GOT3 (cell line): ENCODE results near the gene NSMF.
"Not testable (repeated sequence)": the region's sequence is repeated elsewhere in the genome, so short reads cannot be mapped to it uniquely, and the experiment has no call there.

Experiments used
- DNase-seq: peaks from one replicate; lab custom pipeline; 2025; ENCODE audit warnings: mixed read lengths; lab: John Stamatoyannopoulos, UW

NSMF gene

DNA sequence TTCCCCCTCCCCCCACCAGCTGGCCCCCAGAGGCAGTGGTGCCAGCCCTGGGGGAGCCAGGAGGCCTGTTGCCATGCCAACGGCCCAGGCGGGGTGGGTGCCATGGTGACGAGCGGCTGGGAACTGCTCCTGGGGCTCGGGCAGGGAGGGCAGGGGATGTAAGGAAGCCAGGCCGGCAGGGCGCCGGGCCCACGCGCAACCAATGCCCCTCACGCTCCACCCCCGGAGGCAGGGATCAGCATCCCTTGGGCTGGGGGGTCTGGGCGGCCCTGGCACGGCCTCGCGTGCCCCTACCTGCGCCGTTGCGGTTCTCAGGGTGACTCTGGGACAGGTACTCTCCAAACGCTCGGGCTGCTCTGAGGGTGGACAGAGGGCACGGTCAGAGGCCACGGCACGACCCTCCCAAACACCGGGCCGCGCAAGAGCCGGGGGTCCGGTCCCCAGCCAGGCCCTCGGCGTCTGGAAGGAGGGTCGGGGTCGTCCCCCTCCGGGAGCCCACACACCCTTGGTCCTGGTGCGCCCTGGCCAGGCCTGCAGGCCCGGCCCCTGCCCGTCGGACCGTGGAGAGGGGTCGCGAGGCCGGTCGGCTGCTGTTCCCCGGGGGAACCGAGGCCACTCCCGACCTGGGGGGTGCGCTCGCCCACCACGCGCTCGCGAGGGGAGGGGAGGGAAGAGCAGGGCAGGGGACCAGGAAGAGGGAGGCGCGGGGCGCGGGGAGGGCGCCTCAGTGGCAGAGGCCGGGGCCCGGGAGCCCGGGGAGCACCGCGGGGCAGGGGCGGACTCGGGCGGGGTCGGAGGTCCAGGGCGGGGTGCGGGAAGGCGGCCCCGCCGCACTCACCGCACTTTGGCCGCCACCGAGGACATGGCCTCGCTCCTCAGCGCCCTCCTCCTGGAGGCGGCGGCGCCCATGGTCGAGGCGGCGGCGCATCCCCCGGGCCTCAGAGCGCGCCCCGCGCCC lies 661 bp downstream of the NSMF start:
- DNase-seq, result no peak

DNA sequence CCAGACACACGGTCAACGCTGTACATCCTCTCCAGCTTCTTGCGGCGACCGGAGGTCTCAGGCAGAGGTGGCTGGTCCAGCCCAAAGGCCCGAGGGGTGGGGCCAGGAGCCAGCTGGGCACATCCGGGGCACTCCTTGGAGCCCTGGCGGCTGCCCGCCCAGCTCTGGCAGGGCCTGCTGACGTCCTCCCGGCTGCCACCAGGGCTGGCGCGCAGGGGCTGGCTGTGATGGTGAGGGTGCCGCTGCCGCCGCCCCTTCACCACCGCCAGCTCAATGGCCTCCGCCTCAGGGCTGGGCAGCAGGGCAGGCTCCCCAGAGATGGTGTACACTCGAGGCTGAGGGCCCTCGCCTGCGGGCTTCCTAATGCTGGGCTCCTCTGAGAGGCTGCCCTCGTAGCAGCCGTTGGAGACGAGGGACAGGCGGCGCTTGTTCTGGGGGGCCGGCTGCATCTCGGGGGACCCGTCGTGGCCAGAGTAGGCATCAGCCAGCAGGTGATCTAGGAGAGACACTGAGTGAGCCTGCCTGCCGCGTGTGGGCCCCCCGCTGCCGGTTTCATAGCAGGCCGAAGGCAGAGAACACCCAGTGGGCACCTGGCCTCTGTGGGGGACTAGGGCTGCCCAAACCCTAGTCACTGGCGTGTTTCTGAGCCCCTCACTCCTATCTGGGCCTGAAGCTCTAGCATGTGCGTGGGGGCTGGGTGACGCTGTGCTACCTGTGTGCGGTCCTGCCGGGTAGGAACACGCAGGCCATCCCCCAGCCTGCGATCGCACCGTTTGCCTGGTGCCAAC lies 1.5 kb downstream of the NSMF start:
- DNase-seq, result no peak

DNA sequence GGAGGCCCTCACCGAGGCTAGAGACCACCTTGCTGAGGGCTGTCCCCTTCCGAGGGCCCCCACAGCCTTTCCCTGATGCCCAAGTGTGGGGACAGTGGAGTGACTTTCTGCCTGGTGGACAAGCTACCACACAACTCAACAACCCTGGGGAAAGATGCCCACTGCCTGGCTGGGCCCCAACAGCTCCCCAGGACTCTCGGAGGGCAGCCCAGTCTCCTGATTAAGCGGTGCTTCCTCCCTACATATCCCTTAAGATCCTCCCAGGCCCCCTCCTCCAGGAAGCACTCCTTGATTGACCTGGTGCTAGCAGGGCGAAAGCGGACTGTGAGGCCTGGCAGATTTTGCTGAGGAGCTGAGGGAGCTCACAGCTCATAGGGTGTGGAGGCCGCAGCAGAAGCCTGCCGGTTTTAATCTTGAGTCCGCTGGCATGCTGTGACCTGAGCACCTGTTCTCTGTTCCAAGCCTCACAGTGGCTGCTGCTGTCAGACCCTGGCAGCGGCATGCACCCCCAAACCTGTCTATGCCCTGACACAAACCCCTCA lies 2.2 kb downstream of the NSMF start:
- no peak for DNase-seq

DNA sequence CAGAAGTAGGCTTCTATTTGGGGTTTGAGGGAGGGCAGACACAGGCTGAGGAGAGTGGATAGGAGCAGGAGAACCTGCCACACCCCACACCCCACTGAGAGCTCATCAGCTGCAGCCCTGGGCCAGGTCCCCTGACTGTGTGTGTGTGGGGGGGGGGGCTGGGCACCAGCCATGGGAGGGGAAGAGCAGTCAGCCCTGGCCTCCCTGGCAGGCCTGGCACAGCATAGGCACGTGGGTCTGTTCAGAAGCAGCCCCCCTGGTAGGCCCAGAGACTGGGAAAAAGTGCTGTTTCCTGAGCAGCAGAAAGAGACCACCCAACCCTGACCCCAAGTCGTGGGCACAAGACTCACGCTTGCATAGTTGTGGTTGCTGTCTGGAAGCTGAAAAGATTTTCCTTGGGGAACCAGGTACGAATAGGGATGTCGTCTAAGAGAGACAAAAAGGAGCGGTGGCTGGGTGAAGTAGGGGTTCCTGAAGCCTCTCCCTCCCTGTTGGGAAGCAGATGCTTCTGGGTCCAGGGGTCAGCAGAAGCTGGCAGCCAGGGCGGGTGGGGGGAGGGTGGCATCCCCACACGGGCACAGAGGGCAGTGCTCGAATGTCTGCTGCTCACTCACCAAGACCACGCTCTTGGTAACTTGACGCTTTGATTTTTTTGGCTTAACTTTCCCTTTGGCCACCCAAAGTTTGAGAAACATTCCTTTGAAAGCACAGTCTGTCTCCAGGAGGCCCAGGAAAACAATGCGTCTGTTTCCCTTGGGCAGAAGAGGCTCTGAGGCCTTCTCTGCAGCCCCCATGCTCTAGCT lies 2.9 kb downstream of the NSMF start:
- DNase-seq, result no peak

DNA sequence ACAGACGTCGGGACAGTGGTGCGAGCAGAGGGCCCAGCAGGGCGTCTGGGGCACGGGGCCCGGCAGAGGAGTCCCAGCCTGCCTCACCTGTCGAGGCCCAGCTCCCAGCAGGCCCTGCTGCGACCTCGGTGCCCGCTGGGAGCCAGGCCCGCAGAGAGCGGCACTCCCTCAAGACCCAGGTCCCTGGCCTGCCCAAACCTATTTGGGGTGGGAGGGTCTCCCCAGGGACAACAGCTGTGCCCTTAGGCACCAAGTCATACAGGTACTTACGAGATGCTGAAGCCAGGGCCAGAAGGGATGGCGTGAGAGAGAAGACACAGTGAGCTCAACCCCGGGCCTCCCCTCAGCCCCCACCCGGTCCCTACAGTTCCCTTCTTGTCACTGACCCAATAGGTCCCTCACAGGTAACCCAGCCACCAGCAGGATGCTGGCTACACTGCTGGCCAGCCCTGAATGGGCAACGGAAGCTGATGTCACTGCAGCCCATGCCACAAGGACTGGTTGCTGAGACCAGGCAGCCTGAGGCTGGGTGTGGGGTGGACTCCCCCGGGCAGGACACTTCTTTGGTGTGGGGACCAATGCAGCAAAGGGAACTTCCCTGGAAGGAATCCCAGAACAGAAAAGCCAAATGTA lies 3.7 kb downstream of the NSMF start:
- DNase-seq, result no peak

DNA sequence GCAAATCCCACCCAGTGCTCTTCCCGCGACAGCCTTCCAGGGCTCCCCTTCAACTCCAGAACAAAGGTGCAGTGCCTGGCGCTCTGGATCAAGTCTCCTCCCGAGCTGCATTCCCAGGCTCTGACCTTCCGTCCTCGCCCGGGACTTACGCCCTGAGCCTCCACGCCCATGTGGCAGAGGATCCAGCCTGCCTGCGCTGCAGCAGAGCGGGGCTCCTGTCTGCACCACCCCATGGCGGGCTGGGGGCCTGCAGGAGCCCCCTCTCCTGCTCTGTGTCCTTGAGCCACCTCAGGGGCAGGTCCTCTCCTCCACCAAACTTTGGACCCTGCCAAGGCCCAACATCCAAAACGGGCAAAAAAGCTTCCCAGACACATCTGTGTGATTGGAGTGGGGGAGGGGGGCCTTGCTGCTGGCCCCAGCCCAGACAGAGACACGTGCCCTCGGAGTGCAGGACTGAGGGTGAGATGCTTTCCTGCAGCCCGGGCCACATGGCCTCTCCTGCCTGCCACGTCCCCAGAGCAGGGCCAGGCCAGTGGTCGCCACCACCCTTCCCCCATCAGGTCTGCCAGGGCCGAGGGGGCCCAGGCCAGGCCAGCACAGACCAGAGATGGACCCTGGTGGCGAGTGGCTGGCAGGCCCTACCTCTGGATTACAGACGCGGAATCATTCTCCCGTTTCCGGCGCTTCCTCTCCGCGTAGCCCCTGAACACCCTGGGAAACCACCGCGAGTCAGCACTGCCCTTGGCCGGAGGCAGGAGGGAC lies 4.4 kb downstream of the NSMF start:
- DNase-seq, result no peak

DNA sequence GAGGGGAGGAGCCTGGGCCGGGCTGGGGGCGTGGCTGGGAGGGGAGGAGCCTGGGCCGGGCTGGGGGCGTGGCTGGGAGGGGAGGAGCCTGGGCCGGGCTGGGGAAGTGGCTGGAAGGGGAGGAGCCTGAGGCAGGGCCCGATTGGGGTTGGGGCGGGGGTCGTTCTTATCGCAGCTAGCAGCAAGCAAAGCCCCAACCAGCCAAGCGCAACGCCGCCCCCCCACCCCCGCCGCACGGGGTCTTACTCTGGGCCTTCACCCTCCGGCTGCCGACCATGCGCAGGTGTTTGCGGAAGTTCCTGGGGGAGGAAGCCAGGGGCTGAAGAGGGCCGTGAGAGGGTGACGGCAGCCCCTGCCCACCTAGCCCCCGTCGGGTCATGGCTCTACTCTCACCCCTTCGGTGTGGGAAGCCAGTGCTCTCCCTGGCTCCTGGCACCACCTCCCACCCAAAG lies 5.0 kb downstream of the NSMF start:
- no peak for DNase-seq

DNA sequence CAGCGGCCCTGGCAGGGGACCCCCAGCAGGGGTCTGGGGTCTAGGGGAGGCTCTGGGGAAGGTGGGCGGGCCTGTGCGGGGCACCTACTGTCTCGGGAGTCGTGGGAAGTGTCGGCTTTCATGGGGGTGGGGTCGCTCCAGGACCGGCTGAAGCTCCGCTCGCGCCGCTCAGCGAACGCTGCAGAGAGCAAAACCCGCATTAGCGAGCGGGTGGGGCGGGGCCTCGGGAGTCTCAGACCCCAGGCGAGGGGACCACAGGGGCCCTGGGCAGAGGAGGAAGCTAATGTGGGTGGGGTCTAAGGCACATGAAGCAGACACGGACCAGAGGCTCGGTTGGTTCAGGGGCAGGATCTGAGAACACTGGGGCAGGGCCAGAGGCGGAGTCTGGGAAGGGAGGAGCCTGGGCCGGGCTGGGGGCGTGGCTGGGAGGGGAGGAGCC lies 5.5 kb downstream of the NSMF start:
- no peak for DNase-seq

DNA sequence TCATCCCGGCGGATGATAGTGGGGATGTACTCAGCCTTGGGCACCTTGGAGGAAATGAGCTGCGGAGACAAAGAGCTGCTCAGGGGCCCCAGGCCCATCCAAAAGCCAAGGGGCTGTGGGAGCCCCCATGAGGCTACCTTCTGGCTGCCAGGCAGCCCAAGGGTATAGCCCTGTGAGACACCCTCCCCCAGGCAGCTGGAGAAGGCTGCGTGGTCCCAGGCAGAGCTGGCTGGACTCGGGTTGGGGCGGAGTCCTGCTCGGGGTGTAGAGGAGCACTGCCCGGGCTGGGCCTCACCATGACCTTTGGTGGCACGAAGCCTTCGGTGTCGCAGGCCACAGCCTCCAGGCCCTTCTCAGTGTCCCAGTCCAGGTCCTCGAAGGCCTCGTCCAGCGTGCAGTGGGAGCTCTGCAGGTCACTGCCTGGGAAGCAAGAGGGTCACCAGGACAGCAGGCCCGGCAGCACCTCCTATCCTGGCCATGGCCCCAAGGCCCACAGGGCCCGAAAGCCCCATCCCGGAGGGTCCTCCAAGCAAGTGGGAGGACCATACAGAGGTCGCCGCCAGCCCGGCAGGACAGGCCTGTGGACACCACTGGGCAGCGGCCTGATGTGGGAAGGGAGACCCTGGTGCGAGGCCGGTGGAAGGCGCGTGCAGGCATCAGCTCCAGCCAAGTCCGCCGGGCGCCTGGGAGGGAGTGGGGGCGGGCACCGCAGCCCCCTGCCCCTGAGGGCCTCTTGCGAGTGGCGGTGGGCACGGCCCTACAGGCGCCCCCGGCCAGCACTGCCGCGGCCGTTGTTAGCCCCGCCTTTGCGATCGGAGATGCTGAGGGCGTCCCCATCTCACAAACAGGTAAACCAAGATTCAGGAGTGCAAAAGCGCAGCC lies 6.1 kb downstream of the NSMF start:
- DNase-seq, result no peak

DNA sequence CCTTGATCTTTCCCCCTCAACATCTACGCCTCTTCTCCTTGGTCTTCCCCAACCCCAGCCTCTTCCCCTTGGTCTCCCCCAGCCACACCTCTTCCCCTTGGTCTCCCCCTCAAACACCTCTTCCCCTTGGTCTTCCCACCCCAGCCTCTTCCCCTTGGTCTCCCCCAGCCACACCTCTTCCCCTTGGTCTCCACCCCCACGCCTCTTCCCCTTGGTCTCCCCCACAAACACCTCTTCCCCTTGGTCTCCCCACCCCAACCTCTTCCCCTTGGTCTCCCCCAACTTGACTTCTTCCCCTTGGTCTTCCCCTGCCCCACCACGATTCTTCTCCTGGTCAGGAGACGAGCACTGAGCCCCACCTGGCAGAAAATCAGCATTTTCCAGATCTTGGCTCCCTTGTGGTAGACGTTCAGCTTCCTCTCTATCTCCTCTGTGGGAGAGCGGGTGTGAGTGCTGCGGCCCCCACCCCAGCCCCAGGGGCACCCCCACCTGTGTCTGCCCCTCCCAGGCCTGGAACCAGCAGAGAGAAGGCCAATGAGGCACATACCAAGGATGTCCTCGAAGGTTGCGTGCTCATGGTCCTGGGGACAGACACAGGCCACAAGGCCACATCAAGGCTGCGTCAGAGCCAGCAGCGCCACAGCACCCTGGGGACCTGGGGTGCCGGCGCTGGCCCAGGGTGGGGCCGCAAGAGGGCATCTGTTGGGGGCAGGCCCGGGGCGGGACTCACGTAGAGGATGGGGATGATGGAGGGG lies 7.0 kb downstream of the NSMF start:
- no peak for DNase-seq

DNA sequence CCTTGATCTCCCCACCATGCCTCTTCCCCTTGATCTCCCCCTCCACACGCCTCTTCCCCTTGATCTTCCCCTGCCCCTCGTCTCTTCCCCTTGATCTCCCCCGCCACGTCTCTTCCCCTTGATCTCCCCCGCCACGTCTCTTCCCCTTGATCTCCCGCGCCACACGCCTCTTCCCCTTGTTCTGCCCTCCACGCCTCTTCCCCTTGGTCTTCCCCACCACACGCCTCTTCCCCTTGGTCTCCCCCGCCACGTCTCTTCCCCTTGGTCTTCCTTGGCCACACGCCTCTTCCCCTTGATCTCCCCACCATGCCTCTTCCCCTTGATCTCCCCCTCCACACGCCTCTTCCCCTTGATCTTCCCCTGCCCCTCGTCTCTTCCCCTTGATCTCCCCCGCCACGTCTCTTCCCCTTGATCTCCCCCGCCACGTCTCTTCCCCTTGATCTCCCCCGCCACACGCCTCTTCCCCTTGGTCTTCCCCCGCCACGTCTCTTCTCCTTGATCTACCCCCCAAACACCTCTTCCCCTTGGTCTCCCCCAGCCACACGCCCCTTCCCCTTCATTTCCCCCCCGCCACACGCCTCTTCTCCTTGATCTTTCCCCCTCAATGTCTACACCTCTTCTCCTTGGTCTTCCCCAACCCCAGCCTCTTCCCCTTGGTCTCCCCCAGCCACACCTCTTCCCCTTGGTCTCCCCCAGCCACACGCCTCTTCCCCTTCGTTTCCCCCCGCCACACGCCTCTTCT lies 7.7 kb downstream of the NSMF start:
- not testable (repeated sequence) for DNase-seq

DNA sequence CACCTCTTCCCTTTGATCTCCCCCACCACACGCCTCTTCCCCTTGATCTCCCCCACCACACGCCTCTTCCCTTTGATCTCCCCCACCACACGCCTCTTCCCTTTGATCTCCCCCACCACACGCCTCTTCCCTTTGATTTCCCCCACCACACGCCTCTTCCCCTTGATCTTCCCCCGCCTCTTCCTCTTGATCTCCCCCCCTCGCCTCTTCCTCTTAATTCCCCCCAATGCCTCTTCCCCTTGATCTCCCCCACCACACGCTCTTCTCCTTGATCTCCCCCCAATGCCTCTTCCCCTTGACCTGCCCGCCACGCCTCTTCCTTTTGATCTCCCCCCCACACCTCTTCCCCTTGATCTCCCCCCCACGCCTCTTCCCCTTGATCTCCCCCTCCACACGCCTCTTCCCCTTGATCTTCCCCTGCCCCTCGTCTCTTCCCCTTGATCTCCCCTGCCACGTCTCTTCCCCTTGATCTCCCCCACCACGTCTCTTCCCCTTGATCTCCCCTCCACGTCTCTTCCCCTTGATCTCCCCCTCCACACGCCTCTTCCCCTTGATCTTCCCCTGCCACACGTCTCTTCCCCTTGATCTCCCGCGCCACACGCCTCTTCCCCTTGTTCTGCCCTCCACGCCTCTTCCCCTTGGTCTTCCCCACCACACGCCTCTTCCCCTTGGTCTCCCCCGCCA lies 8.5 kb downstream of the NSMF start:
- not testable (repeated sequence) for DNase-seq

DNA sequence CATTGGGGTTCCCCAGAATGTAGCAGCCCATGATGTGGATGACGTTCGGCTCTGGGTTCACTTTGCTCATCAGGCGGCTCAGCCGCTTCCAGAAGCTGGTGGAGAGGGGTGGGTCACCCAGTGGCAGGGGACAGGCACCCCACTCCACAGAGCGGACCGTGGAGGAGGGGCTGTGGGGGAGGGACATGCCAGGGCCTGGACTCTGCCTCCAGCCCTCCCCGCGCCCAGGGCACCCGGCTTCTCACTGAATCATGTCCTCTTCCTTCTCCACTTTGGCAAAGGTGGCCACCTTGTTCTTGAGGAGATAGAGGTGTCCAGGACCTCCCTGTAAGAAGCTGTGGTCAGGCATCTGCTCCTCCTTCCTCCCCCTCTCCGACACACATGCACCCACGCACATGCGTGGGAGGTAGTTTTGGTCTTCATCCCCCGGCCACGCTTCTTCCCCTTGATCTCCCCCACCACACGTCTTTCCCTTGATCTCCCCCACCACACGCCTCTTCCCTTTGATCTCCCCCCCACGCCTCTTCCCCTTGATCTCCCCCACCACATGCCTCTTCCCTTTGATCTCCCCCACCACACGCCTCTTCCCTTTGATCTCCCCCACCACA lies 9.1 kb downstream of the NSMF start:
- DNase-seq, result no peak

DNA sequence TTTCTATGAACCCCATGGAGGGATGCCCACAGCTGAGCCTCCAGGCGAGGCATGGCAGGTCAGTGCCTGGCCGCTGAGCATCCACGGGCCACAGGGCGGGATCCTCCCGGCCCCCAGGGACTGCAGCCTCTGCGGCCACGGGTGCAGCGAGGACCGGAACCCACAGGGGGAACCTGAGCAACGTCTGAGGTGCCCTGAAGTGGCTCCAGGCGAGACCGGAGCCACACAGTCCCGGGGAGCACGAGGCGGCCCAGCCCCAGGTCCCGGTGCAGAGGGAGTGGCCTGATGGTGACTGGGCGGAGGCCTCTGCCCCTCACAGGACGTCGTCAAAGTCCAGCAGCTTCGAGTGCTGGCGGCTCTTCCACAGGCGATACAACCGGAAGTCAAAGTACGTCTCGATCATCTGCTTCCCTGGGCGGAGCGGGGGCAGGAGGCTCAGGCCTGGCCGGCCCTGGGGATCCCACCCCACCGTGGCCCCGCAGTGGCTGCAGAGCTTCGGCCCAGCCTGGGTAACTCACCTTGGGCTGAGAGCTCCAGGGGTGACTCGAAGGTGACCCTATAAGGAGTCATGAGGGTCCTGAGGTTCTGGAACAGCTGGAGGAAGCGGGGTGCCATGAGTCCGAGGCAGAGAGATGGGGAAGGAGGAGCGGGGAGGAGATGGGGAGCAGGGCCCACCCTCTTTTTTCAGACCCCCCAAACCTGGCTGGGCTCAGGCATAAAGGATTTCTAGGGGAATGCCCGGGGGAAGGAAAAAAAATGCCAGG lies 9.9 kb downstream of the NSMF start:
- DNase-seq, result no peak

DNA sequence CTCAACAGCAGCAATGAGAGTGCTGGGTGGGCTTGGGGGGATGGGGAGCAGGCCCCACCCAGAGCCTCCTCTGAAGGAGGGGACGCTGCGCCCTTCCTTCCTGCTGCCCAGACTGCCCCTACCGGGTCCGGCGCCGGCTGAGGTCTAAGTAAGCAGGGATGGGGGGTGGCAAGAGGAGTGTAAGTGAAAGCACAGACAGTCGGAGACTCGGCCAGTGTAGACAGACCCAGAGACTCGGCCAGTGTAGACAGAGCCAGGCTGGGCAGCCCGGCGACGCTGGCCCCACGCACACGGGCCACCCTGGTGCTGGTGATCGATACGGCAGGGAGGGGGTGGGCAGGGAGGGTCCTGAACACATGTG lies 10.6 kb downstream of the NSMF start:
- no peak for DNase-seq
